Endothelial cell (in vitro differentiated cells): ENCODE results near the gene PHYHD1. TPM values are rescaled to one million over a fixed set of nuclear protein-coding genes. Genes with fewer than 3 reads are reported as not detected.
A peak's percentile ranks its signal among the peaks of the same experiment; 100 is the strongest.
"Not testable (repeated sequence)": the region's sequence is repeated elsewhere in the genome, so short reads cannot be mapped to it uniquely, and the experiment has no call there.

ENCODE experiments used
- DNase-seq: peaks from one replicate; pipeline ENCODE4 v3.0.0; 2021; ENCODE audit warnings: low spot score
- H3K27ac Mint-ChIP-seq: one replicate; pipeline ENCODE4 v1.8.0; 2021; ENCODE audit warnings: mixed read lengths, inconsistent platforms; ENCODE audit not compliant: unreplicated experiment
- H3K27me3 Mint-ChIP-seq: one replicate; pipeline ENCODE4 v1.8.0; 2021; ENCODE audit warnings: mild to moderate bottlenecking, moderate library complexity, mixed read lengths, inconsistent platforms; ENCODE audit not compliant: unreplicated experiment
- H3K36me3 Mint-ChIP-seq: one replicate; pipeline ENCODE4 v1.8.0; 2021; ENCODE audit warnings: mild to moderate bottlenecking, low read depth, mixed read lengths, inconsistent platforms; ENCODE audit not compliant: unreplicated experiment
- H3K4me1 Mint-ChIP-seq: one replicate; pipeline ENCODE4 v1.8.0; 2021; ENCODE audit warnings: mild to moderate bottlenecking, mixed read lengths, inconsistent platforms; ENCODE audit not compliant: unreplicated experiment
- H3K4me3 Mint-ChIP-seq: one replicate; pipeline ENCODE4 v1.8.0; 2021; ENCODE audit warnings: mild to moderate bottlenecking, mixed read lengths, inconsistent platforms; ENCODE audit not compliant: unreplicated experiment
- H3K9me3 Mint-ChIP-seq: one replicate; pipeline ENCODE4 v1.8.0; 2021; ENCODE audit warnings: mixed read lengths, inconsistent platforms; ENCODE audit not compliant: unreplicated experiment
- CTCF ChIP-seq: fragments of 200-600 bp; sonication (generic); IDR thresholded peaks from one replicate; pipeline ENCODE4 v1.5.0; 2021; ENCODE audit warnings: antibody characterized with exemption; ENCODE audit not compliant: unreplicated experiment
- total RNA-seq: library from RNA; stranded (reverse); fragmentation: NEBNext Ultra II Directional; extraction: Animal tissue kit (Norgen Biotek cat#: 25700); gene quantifications from one replicate; pipeline ENCODE4 v1.2.1, GENCODE V29; 2021; ENCODE audit not compliant: unreplicated experiment

PHYHD1 gene
- total RNA-seq, 1 donor from 2014 or later: 10.3 TPM

- Mint-ChIP-seq H3K36me3 (peaks cover 14% of the 10 kb centered on the region), H3K4me3 (peak overlapping the region; percentile 97), H3K27me3 (peaks cover 10% of the 10 kb centered on the region), H3K27ac (peak overlapping the region; percentile 52), H3K4me1 (peaks cover 25% of the 10 kb centered on the region), H3K9me3 (no peaks in the 10 kb centered on the region)
- DNase-seq: no peak
- no peak for TF ChIP-seq CTCF
These were observed 25.9 kb downstream of the PHYHD1 start for GRCh38 chr9:128946571-128947276.

- DNase-seq: peak; percentile 25
- Mint-ChIP-seq H3K4me3 (peak overlapping the region; percentile 97), H3K27me3 (peaks cover 10% of the 10 kb centered on the region), H3K27ac (peak overlapping the region; percentile 52), H3K4me1 (peaks cover 23% of the 10 kb centered on the region), H3K9me3 (no peaks in the 10 kb centered on the region), H3K36me3 (peaks cover 14% of the 10 kb centered on the region)
- TF ChIP-seq CTCF: no peak
These were observed 26.4 kb downstream of the PHYHD1 start for GRCh38 chr9:128947277-128947526.

GRCh38 chr9:128947527-128948301, 26.9 kb downstream of the PHYHD1 start, which contains the start of the genes DOLK and NUP188:
Gene DOLK, minus strand, starts transcription at chr9:128947603. Its CDS starts 300 bp downstream, at chr9:128947303.
Gene NUP188, plus strand, starts transcription at chr9:128947699. Its CDS starts 21 bp downstream, at chr9:128947720.
- peak within 1 kb of the TSS; percentile 88 for H3K27ac Mint-ChIP-seq
- peaks cover 14% of the 10 kb centered on the region for H3K36me3 Mint-ChIP-seq
- peak within 1 kb of the TSS; percentile 97 for H3K4me3 Mint-ChIP-seq
- TF ChIP-seq CTCF: no peak
- no peaks in the 10 kb centered on the region for H3K9me3 Mint-ChIP-seq
- peak; percentile 99 for DNase-seq
- peaks cover 20% of the 10 kb centered on the region for H3K4me1 Mint-ChIP-seq
- H3K27me3 Mint-ChIP-seq: peaks cover 10% of the 10 kb centered on the region

- H3K27ac Mint-ChIP-seq, H3K4me3 Mint-ChIP-seq, H3K36me3 Mint-ChIP-seq, H3K9me3 Mint-ChIP-seq, H3K27me3 Mint-ChIP-seq, DNase-seq, H3K4me1 Mint-ChIP-seq: not testable (repeated sequence)
These were observed 40.6 kb downstream of the PHYHD1 start for GRCh38 chr9:128961403-128961802.

- peaks cover 27% of the 10 kb centered on the region for H3K36me3 Mint-ChIP-seq
- H3K27ac Mint-ChIP-seq: no peak overlapping the region
- no peaks in the 10 kb centered on the region for H3K9me3 Mint-ChIP-seq
- H3K27me3 Mint-ChIP-seq: peaks cover 2% of the 10 kb centered on the region
- no peak overlapping the region for H3K4me3 Mint-ChIP-seq
- DNase-seq: no peak
- no peaks in the 10 kb centered on the region for H3K4me1 Mint-ChIP-seq
- TF ChIP-seq CTCF: no peak
These were observed 48.7 kb downstream of the PHYHD1 start for GRCh38 chr9:128969491-128969890.
